Thyroid gland (tissue), 4 donors: ENCODE data around the gene PALMD. TPM values are rescaled to one million over a fixed set of nuclear protein-coding genes. Genes with fewer than 3 reads are reported as not detected.

Source experiments
- DNase-seq, 2 donors: peaks; one replicate each; pipeline ENCODE4 v3.0.0-alpha.2; 2019
- H3K27ac ChIP-seq, 3 donors: fragments of 200-600 bp; sonication (generic); 1 replicate in 2 of 3; 2 replicates in 1 of 3; pipeline ENCODE4 v1.5.1; 2016 to 2019; ENCODE audit warnings: mild to moderate bottlenecking in 1 of 3, moderate library complexity in 1 of 3
- H3K27me3 ChIP-seq: fragments of 200-600 bp; sonication (generic); one replicate; pipeline ENCODE4 v1.5.1; 2019
- H3K36me3 ChIP-seq, 2 donors: fragments of 200-600 bp; sonication (generic); one replicate each; pipeline ENCODE4 v1.5.1; 2016 to 2019
- H3K4me1 ChIP-seq, 2 donors: fragments of 200-600 bp; sonication (generic); one replicate each; pipeline ENCODE4 v1.5.1; 2017 to 2019
- H3K4me3 ChIP-seq, 3 donors: fragments of 200-600 bp; sonication (generic); replicated peaks in 1 of 3; 1 replicate in 2 of 3; 2 replicates in 1 of 3; pipeline ENCODE4 v1.5.1; 2016; ENCODE audit warnings: mild to moderate bottlenecking in 1 of 3
- H3K9me3 ChIP-seq: fragments of 200-600 bp; sonication (generic); one replicate; pipeline ENCODE4 v1.5.1; 2017
- POLR2A ChIP-seq, 2 donors: fragments of 450-650 bp; IDR thresholded peaks; one replicate each; pipeline ENCODE4 v1.6.1; 2017; ENCODE audit warnings: antibody characterized with exemption in 2 of 2, mild to moderate bottlenecking in 2 of 2, moderate library complexity in 1 of 2
- WGBS, 2 donors: methylation state at CpG; one replicate each; pipeline ENCODE4 v1.1.5; 2017; 5-methylcytosine and 5-hydroxymethylcytosine counted together
- intact Hi-C: fragments of 100-400 bp; cut with DNase I; formaldehyde crosslinking; loops from one replicate; pipeline ENCODE4 v1.15.1; 2023
- total RNA-seq, 4 donors: library from RNA; depleted of rRNA; stranded (reverse); fragments of >200 nt; gene quantifications; one replicate each; pipeline ENCODE4 v1.2.3, GENCODE V29; 2016
- TF ChIP-seq, protein P1 (sequence below), 6 experiments: fragments of 200-600 bp in 3 of 6; fragments of 450-650 bp in 3 of 6; sonication (generic) in 3 of 6; IDR thresholded peaks; one replicate each; pipeline ENCODE4 v1.5.1; 2016 to 2019; ENCODE audit warnings: antibody characterized with exemption in 6 of 6, mild to moderate bottlenecking in 2 of 6, inconsistent platforms in 1 of 6, moderate library complexity in 1 of 6

Gene PALMD
- total RNA-seq, 4 donors from 2014 or later: 6.9 to 14.1 (median 11.2) TPM

DNA sequence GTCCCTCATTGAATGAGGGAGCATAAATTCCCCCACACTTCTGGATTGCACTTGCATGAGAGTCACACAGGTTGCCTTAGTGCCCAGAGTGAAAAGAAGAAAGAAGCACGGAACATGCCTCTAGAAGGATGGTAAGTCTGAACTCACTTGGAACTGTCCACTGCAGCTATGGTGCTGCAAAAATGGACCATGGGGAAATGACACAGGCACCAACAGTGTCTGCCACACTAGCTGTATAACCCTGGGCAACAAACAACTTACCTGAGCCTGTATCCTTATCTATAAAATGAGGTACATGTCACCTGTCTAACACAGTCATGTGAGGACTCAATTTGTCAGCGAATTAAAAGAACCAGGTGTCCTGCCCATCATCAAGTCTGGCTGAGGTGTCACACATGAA lies 50.7 kb downstream of the PALMD start:
- intact Hi-C loops: no loop called here
- H3K27ac ChIP-seq: no peak overlapping the region
- H3K9me3 ChIP-seq: no peaks in the 10 kb centered on the region
- no peak overlapping the region for H3K4me3 ChIP-seq
- H3K4me1 ChIP-seq: no peaks in the 10 kb centered on the region
- no peaks in the 10 kb centered on the region for H3K36me3 ChIP-seq
- WGBS, 2 donors: 90 to 92% methylated on average over 2 of the region's 2 CpGs
- no peaks in the 10 kb centered on the region for H3K27me3 ChIP-seq
- DNase-seq: no peak
- TF ChIP-seq, protein P1, sequence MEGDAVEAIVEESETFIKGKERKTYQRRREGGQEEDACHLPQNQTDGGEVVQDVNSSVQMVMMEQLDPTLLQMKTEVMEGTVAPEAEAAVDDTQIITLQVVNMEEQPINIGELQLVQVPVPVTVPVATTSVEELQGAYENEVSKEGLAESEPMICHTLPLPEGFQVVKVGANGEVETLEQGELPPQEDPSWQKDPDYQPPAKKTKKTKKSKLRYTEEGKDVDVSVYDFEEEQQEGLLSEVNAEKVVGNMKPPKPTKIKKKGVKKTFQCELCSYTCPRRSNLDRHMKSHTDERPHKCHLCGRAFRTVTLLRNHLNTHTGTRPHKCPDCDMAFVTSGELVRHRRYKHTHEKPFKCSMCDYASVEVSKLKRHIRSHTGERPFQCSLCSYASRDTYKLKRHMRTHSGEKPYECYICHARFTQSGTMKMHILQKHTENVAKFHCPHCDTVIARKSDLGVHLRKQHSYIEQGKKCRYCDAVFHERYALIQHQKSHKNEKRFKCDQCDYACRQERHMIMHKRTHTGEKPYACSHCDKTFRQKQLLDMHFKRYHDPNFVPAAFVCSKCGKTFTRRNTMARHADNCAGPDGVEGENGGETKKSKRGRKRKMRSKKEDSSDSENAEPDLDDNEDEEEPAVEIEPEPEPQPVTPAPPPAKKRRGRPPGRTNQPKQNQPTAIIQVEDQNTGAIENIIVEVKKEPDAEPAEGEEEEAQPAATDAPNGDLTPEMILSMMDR (IDR thresholded peaks at IDR 0.05): no peak
- TF ChIP-seq POLR2A (IDR thresholded peaks at IDR 0.05): no peak

- H3K27ac ChIP-seq: no peak overlapping the region
- TF ChIP-seq, protein P1 (IDR thresholded peaks at IDR 0.05): no peak
- no peak for TF ChIP-seq POLR2A (IDR thresholded peaks at IDR 0.05)
- no peaks in the 10 kb centered on the region for H3K27me3 ChIP-seq
- H3K9me3 ChIP-seq: no peaks in the 10 kb centered on the region
- H3K4me3 ChIP-seq: no peak overlapping the region
- no peaks in the 10 kb centered on the region for H3K4me1 ChIP-seq
- intact Hi-C loops: no loop called here
- no peaks in the 10 kb centered on the region for H3K36me3 ChIP-seq
- 72 to 83% methylated on average over 1 of the region's 1 CpG for WGBS, 2 donors
- no peak for DNase-seq
Observed at GRCh38 chr1:99697580-99697979, 51.7 kb downstream of the PALMD start.

GRCh38 chr1:99700020-99700419 lies 54.1 kb downstream of the PALMD start:
- Histone ChIP-seq H3K9me3 (no peaks in the 10 kb centered on the region), H3K27me3 (no peaks in the 10 kb centered on the region), H3K36me3 (no peaks in the 10 kb centered on the region), H3K27ac (no peak overlapping the region), H3K4me1 (peaks cover 0 to 1% of the 10 kb centered on the region in 2 donors), H3K4me3 (no peak overlapping the region)
- TF ChIP-seq, protein P1 (IDR thresholded peaks at IDR 0.05): no peak
- TF ChIP-seq POLR2A (IDR thresholded peaks at IDR 0.05): no peak
- intact Hi-C loops: loop anchor here (10.0 kb wide), 1 partner anchor 205 kb away; no protein-coding TSS in a partner anchor
- 93 to 94% methylated on average over 3 of the region's 3 CpGs for WGBS, 2 donors
- DNase-seq: no peak

DNA sequence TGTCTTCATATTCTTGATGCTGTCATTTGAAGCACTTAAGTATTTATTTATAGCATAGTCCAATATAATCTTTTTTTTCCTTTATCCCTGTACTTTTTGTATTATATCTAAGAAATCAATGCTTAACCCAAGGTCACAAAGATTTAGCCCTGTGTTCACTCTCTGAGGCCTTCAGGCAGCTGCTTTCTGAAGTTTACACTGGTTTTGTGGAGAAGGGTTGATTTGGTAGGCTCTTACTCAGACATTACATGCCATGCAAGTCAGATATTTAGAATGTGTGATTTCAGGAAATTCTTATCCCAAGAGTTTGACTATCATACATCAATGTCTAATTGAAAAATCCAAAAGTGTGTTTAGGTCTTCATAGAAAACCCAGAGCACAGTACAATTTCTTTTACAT lies 56.3 kb downstream of the PALMD start:
- H3K27me3 ChIP-seq: no peaks in the 10 kb centered on the region
- TF ChIP-seq, protein P1 (IDR thresholded peaks at IDR 0.05): no peak
- no peak for TF ChIP-seq POLR2A (IDR thresholded peaks at IDR 0.05)
- DNase-seq: no peak
- intact Hi-C loops: loop anchor here (10.0 kb wide), 1 partner anchor 207 kb away; no protein-coding TSS in a partner anchor
- H3K4me3 ChIP-seq: no peak overlapping the region
- H3K4me1 ChIP-seq: peaks cover 0 to 4% of the 10 kb centered on the region in 2 donors
- no peaks in the 10 kb centered on the region for H3K9me3 ChIP-seq
- H3K36me3 ChIP-seq: no peaks in the 10 kb centered on the region
- H3K27ac ChIP-seq: no peak overlapping the region

GRCh38 chr1:99704356-99704816 lies 58.5 kb downstream of the PALMD start:
- H3K9me3 ChIP-seq: no peaks in the 10 kb centered on the region
- no peak for DNase-seq
- H3K27ac ChIP-seq: no peak overlapping the region
- no peak overlapping the region for H3K4me3 ChIP-seq
- H3K4me1 ChIP-seq: peaks cover 0 to 4% of the 10 kb centered on the region in 2 donors
- 77 to 82% methylated on average over 17 of the region's 17 CpGs for WGBS, 2 donors
- H3K36me3 ChIP-seq: no peaks in the 10 kb centered on the region
- intact Hi-C loops: loop anchor here (10.0 kb wide), 1 partner anchor 210 kb away; no protein-coding TSS in a partner anchor
- TF ChIP-seq, protein P1 (IDR thresholded peaks at IDR 0.05): no peak
- TF ChIP-seq POLR2A (IDR thresholded peaks at IDR 0.05): no peak
- H3K27me3 ChIP-seq: no peaks in the 10 kb centered on the region
